GM19099 (cell line): Measurements from ENCODE around the gene R3HDM4.
A peak's percentile ranks its signal among the peaks of the same experiment; 100 is the strongest.

ENCODE experiments used
- POLR2A ChIP-seq: IDR thresholded peaks from 3 replicates; pipeline ENCODE4 v1.6.1; 2011; ENCODE audit warnings: low read depth; ENCODE audit not compliant: insufficient read length; ENCODE audit errors: extremely low read depth

R3HDM4 gene

DNA sequence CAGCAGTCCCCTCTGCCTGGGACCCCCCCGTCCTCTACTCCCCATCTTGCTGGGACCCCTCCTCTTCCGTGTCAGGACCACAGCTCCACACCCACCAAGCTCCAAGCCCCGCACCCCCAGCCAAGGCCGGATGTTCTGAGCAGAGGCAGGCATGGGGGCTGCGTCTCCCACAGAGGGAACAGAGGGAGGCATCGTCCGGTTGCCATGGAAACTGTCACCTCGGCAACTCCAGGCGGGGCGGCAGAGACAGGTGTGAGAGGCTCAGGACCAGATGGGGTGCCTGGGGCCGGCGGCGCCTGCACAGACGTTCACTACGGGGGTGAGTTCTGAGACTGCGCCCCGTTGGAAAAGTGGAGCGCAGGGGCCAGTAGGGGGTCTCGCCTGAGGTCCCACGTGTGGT lies 14.4 kb downstream of the R3HDM4 start:
- no peak for TF ChIP-seq POLR2A

DNA sequence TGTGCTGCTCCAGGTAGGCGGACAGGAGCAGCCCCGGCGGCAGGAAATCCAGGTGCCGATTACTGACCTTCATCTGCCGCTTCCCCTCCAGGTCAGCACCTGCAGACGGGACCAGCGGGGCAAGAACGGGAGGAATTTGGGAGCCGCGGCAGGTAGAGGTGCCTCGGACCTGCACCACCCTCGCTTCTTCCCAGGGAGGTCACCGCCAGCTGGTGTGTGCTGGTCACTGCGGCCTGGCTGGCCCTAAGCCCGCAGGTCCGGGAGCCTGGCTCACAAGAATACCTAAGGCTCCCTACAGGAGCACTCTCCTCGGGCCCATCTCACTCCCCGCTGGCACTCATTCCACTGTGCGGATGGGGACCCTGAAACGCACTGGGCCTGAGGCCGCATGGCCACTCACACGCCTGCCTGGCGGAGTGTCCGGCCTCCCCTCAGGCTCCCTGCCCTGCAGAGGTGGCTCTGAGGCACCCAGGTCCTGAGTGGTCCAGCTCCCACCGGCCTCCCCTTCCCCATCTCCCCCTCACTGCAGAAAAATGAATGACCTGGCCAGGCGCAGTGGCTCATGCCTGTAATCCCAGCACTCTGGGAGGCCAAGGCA lies 15.5 kb downstream of the R3HDM4 start:
- TF ChIP-seq POLR2A = no peak

DNA sequence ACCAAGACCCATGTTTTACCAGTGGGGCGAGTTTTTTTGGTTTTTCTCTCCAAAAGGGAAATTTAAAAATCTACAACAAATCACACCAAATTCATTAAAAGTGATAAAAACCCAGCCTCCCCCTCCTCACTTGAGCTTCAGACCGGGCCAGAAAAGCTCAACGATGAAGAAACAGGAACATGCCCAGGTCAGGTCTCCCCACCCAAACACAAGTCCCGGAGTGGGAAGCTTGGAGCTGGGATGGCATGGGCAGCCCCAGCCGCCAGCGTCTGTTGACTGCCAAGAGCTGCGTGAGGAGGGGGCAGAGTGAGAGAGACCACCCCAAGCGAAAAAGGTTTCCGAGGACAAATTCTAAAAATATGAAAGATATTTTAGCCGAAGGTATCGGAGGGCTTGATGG lies 16.0 kb downstream of the R3HDM4 start:
- TF ChIP-seq POLR2A = no peak

DNA sequence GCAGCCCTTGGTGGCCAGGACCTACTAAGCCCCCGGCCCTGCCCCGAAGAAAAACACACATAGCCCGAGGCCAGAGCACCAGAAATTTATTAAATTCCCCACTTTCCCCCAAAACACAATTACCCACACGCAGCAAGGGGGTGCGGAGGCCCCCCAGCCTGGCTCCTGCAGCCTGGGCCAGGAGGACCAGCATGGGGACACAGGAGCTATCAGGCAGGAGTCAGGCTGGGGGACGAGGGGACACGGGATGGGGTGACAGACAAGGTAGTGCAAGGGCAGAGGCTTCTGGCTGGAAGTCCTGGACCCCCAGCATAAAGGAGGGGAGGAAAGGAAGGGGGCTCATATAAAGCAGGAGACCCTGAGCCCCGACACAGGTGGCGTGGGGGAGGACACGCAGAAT lies 16.6 kb downstream of the R3HDM4 start:
- TF ChIP-seq POLR2A = no peak

DNA sequence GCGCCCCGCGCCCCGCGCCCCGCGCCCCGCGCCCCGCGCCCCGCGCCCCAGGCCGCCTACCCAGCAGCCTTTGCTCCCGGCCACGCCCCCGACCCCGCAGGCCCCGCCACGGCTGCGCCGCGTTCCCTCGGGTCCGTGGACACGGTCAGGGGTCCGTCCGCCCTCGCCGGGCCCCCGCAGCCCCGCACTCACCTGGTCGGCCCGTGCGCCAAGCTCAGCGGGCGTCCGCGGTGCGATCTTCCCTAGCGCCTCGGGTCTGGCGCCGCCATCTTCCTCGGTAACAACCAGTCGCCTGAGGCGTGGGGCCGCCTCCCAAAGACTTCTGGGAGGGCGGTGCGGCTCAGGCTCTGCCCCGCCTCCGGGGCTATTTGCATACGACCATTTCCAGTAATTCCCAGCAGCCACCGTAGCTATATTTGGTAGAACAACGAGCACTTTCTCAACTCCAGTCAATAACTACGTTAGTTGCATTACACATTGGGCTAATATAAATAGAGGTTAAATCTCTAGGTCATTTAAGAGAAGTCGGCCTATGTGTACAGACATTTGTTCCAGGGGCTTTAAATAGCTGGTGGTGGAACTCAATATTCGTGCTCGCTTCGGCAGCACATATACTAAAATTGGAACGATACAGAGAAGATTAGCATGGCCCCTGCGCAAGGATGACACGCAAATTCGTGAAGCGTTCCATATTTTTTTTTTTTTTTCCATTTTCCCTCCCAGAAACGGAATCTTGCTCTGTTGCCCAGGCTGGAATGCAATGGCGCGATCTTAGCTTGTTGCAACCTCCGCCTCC lies 19.9 kb downstream of the R3HDM4 start, which contains the start of the genes MED16 and RNU6-9:
MED16 (minus strand) TSS at position 294 of the 796 bp plus-strand sequence. CDS start 2,056 bp downstream, outside the sequence.
RNU6-9 (plus strand) TSS at position 591 of the 796 bp plus-strand sequence.
- peak; percentile 72 for TF ChIP-seq POLR2A

DNA sequence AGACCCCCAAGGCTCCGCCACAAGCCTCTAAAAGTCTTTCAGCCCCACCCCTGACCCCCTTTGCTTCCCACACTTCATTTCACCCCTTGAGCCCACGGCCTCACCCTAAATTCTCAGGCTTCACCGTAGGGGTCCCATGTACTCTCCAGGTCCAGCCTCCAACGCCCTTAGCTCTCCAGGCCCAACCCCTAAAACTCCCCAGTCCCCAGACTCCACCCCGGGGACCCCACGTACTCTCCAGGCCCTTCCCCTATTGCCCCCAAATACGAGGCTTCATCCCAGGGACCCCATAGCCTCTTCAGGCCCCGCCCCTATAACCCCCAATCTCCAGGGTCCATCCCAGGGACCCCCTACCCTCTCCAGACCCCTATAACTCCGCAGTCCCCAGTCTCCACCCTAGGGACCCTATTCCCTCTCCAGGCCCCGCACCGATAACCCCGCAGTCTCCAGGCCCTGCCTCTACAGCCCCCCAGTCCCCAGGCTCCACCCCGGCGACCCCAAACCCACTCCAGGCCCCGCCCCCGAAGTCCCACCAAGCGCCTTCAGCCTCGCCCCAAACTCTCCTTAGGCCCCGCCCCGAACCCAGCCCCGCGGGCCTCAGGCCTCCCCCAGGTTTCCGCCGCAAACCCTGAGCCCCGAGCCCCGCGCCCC lies 20.7 kb downstream of the R3HDM4 start:
- TF ChIP-seq POLR2A = no peak

DNA sequence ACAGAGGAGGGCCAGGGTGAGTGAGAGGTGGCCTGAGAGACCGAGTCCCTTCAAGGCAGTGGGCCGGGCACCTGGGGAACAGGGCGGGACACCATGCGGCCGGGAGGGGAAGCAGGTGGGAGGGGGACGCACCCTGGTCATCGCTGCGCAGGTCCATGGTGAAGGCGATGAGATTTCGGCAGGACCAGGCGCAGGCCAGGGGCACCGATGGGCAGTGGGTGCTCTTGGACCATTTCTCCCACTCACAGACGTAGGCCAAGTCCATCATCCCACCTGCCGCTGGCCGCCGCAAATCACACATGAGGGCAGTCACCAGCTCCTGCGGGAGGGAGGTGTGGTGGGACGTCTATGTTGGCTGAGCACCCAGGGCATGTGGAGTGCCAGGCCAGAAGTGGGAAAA lies 22.2 kb downstream of the R3HDM4 start:
- TF ChIP-seq POLR2A = no peak

DNA sequence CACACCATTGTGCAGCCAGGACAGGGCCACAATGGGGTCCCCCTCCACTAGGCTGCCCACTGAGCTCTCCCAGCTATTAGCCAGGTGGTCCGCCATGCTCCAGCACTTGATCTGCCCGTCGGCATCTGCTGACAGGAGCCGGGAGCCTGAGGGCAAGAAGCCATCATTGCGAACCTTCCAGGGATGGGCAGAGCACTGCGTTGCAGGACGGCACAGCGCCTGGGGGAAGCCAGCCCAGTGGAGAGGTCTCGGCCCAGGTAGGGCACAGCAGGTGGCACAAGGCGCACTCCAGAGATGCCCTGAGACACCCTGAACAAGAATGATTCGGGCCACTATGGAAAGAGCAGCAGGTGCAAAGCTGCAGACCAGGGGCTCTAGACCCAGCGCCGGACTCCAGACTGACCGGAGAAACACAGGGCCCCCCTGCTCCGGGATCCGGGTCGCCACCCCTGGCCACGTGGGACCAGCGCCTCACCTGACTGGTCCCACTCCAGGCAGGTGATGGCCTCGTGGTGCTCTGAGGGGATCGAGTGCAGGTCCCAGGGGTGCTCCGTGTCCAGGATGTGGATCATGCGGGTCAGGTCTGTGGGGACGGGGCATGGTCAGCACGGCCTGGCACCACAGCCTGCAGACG lies 23.2 kb downstream of the R3HDM4 start:
- TF ChIP-seq POLR2A = no peak

DNA sequence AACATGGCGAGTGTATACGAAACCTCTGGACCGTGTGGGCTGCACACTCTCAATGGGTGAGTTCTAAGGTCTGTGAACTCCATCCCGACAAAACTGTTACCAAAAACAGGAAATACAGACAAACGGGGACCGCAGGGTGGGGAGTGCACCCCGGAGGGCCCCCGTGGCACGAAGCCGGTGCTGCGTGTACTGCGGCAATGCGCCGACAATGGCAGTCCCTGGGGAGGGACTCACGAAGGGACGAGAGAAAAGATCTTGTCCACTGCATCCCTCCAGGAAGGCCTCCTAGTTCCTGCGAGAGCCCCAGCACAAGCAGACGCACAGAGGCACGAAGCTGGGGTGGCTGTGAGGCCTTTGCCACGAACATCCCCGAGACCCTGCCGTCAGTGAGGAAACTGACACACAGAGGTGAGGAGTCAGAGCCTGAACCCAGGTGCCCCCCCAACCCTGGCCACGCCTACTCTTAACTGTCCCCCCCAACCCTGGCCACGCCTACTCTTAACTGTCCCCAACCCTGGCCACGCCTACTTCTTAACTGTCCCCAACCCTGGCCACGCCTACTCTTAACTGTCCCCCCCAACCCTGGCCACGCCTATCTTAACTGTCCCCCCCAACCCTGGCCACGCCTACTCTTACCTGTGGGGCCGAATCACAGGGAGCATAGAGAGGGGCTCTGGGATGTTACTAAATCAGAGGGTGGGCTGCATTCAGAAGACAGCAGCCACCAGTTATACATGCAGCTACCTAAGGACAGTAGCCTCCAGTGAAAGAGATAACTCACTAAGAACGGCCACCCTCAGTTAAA lies 24.2 kb downstream of the R3HDM4 start:
- TF ChIP-seq POLR2A = no peak

DNA sequence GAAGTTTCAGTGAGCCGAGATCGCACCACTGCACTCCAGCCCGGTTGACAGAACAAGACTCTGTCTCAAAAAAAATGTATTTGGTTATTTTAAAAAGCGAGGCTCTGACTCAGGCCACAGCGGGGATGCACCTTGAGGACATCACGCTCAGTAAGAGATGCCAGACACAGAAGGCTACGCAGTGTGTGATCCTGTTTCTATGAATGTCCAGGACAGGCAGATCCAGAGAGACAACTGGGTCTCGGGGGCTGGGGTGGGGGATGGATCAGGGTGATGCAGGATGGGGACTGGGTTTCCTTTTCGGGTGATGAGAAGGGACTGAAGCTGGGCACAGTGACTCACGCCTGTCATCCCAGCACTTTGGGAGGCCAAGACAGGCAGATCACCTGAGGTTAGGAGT lies 25.4 kb downstream of the R3HDM4 start:
- TF ChIP-seq POLR2A = no peak

DNA sequence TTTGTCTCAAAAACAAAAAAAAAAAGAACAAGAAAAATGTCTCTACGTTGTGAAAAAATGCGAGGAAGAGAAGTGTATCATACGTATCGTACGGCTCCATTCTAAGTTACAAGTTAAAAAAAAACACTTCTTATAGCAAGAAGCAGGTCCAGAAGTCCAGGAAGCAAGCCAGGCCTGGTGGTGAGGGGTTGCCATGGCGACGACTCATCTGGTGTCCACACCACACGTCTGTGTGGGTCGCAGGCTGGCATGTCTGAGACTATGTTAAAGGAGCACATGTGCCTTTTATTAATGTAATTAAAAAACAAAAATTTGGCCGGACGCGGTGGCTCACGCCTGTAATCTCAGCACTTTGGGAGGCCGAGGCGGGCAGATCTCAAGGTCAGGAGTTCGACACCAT lies 25.9 kb downstream of the R3HDM4 start:
- TF ChIP-seq POLR2A = no peak

DNA sequence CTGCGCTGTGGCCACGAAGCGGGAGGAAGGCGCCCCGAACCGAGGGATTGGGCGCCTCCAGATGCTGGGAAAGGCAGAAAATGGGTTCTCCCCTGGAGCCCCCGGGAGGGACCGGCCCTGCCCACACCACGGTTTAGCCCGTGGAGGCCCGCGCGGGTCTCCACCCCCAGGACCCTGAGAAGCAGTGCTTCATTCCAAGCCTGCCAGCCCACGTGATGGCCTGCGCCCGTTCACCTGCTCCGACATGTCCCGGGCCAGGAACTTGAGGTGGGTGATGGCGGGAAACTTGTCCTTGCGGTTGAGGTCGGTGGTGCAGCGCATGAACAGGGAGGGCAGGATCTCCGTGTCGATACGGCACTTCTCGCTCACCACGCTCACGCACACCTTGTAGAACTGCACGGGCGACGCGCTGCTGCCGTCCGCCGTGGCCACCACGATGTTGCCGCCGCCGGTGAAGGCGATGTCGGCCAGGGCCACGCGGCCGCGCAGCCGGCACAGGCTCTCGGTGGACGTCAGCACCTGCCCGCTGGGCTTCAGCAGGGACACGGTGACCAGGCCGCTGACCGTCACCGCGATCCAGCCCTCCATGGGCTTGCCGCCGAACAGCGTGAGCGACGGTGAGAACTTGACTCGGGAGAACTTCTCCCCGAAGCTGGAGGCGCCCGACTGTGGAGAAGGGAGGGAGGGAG lies 27.3 kb downstream of the R3HDM4 start:
- TF ChIP-seq POLR2A = no peak

DNA sequence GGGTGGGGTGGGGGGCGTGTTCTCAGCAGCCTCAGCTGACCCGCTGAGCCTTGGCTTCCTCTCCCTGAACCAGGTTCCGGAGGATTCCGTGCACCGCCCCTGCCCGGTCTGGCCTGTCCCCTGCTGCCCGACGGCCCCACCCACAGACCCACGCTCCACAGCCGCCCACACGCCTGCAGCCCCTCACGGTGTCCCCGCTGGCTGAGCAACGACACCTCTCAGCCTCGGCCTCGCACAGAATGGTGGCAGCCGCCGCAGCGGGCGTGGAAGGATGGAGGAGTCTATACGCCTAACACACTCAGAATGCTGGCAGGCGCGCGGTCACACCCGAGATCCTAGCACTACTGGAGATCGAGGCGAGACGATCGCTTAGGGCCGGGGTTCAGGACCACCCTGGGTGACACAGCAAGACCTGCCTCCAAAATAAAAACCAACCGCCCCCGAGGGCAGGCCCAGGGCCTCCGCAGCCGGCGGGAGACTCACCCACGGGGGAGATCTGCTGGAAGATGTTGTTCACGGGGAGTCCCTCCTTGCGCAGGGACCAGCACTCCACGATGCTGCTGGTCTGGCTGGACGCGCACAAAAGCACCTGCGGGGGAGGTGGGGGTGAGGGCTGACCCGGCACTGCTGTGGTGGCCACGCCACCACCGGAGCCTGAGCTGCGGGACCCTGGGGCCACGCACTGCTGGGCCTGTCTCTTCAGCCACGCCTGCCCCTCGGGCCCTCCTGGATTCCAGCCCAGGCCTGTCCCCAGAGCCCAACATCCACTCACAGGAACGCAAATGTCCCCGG lies 28.4 kb downstream of the R3HDM4 start:
- TF ChIP-seq POLR2A = no peak
